ENCODE measurements around the gene AUTS2.

Gene AUTS2

GRCh38 chr7:69624435-69625230, 26.4 kb downstream of the AUTS2 start:
- no peak for TF ChIP-seq GATA2 (IDR thresholded peaks at IDR 0.05; ENCODE audit: low read depth, low read length)
- no peak for TF ChIP-seq GATA3 (IDR thresholded peaks at IDR 0.05; ENCODE audit: low read depth, low read length)

GRCh38 chr7:69625238-69625637, 27.0 kb downstream of the AUTS2 start:
- TF ChIP-seq GATA3 (IDR thresholded peaks at IDR 0.05; ENCODE audit: low read depth, low read length) = no peak
- no peak for TF ChIP-seq GATA2 (IDR thresholded peaks at IDR 0.05; ENCODE audit: low read depth, low read length)

- TF ChIP-seq GATA2 (IDR thresholded peaks at IDR 0.05; ENCODE audit: low read depth, low read length) (no peak), GATA3 (IDR thresholded peaks at IDR 0.05; ENCODE audit: low read depth, low read length) (no peak)
Observed at GRCh38 chr7:69625798-69626197, 27.5 kb downstream of the AUTS2 start.

DNA sequence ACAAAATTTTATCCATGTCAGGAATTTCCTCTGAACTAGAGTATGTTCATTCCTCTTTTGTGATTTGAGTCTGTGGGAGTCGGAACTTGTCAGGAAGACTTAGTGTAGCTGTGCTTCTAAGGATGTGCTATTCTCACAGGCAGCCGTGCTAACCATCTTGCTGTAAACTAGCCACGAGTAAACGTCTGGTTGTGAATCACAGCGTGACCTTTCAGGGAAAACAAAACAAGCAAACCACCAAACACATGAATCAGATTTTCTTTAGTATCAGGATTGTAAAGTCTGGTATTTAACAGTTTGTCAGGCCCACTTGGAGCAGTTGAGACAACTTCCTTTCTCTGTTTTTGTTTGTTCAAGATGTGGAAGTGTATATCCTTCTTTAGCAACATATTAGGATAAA, 32.0 kb downstream of the AUTS2 start:
- TF ChIP-seq GATA3 (IDR thresholded peaks at IDR 0.05; ENCODE audit: low read depth, low read length) (no peak), GATA2 (IDR thresholded peaks at IDR 0.05; ENCODE audit: low read depth, low read length) (no peak)

GRCh38 chr7:69631131-69631530, 32.9 kb downstream of the AUTS2 start:
- TF ChIP-seq GATA3 (IDR thresholded peaks at IDR 0.05; ENCODE audit: low read depth, low read length) = no peak

GRCh38 chr7:69632280-69632679, 34.0 kb downstream of the AUTS2 start:
- TF ChIP-seq GATA3 (IDR thresholded peaks at IDR 0.05; ENCODE audit: low read depth, low read length) (no peak), GATA2 (IDR thresholded peaks at IDR 0.05; ENCODE audit: low read depth, low read length) (no peak)

GRCh38 chr7:69633122-69633831, 35.0 kb downstream of the AUTS2 start:
- TF ChIP-seq GATA3 (IDR thresholded peaks at IDR 0.05; ENCODE audit: low read depth, low read length) (no peak), GATA2 (IDR thresholded peaks at IDR 0.05; ENCODE audit: low read depth, low read length) (no peak)

- TF ChIP-seq GATA2 (IDR thresholded peaks at IDR 0.05; ENCODE audit: low read depth, low read length) = no peak
- TF ChIP-seq GATA3 (IDR thresholded peaks at IDR 0.05; ENCODE audit: low read depth, low read length) = no peak
Observed at GRCh38 chr7:69635555-69636185, 37.4 kb downstream of the AUTS2 start.

- TF ChIP-seq GATA3 (IDR thresholded peaks at IDR 0.05; ENCODE audit: low read depth, low read length) = no peak
- no peak for TF ChIP-seq GATA2 (IDR thresholded peaks at IDR 0.05; ENCODE audit: low read depth, low read length)
Observed at GRCh38 chr7:69638674-69639073, 40.4 kb downstream of the AUTS2 start.

- no peak for TF ChIP-seq GATA2 (IDR thresholded peaks at IDR 0.05; ENCODE audit: low read depth, low read length)
- TF ChIP-seq GATA3 (IDR thresholded peaks at IDR 0.05; ENCODE audit: low read depth, low read length) = no peak
Observed at GRCh38 chr7:69640216-69640615, 41.9 kb downstream of the AUTS2 start.

- TF ChIP-seq GATA2 (IDR thresholded peaks at IDR 0.05; ENCODE audit: low read depth, low read length) (no peak), GATA3 (IDR thresholded peaks at IDR 0.05; ENCODE audit: low read depth, low read length) (no peak)
Observed at GRCh38 chr7:69640925-69641594, 42.8 kb downstream of the AUTS2 start.

DNA sequence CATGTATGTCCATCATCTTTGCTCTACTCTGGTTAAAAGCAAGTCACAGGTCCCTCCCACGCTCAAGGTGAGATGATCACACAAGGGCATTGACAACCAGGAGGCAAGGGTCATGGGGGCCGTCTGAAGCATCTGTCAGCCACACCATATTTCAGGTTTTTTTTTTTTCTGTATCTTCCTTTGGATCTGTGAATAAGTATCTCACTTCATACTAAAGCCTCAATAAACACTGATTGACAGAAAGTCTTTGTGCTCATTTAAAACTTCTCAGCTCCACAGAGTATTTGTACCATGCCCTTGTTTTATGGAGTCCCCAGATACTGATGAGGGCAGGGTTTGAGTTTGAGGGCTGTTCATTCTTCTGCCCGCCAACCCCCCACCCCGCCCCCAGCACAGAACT, 45.0 kb downstream of the AUTS2 start:
- TF ChIP-seq GATA2 (IDR thresholded peaks at IDR 0.05; ENCODE audit: low read depth, low read length) (no peak), GATA3 (IDR thresholded peaks at IDR 0.05; ENCODE audit: low read depth, low read length) (no peak)

- TF ChIP-seq GATA2 (IDR thresholded peaks at IDR 0.05; ENCODE audit: low read depth, low read length) (no peak), GATA3 (IDR thresholded peaks at IDR 0.05; ENCODE audit: low read depth, low read length) (no peak)
Observed at GRCh38 chr7:69643708-69644445, 45.6 kb downstream of the AUTS2 start.
